ENCODE results near the gene RHBDD2.

- TF ChIP-seq EZH2 (IDR thresholded peaks at IDR 0.05; ENCODE audit: insufficient read depth, poor library complexity, severe bottlenecking) (no peak), EZH2phosphoT487 (IDR thresholded peaks at IDR 0.05; ENCODE audit: insufficient read depth, low read depth) (no peak)
These were observed 13.9 kb downstream of the RHBDD2 start for GRCh38 chr7:75892634-75893272.

All from GM23248 (cell line).